ENCODE measurements around the gene ZFC3H1. TPM values are rescaled to one million over a fixed set of nuclear protein-coding genes. Genes with fewer than 3 reads are reported as not detected.

The ZFC3H1 gene
- total and polyA plus RNA-seq, 2 donors from 2014 or later = 11.2 to 42.4 TPM

DNA sequence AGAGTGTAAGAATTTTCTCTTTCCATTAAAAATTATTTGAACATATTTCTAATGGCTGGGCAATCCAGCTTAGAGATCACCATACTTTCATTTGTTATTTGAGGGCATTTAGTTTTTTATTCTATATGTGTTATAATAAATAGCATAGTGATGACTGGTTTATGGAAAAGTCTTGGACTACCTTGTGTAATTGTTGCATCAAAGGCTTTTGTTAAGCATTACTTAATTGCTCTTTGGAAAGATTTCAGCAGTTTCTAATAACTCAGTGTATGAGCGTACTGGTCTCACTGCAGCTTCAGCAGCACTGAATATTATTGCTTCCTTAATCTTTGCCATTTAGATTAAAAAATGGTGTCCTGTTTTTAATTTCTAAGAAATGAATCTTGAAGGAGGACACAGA lies 45.0 kb upstream of the ZFC3H1 start:
- Histone ChIP-seq H3K36me3 (ENCODE audit: control insufficient read depth in 2 of 3, insufficient read depth in 3 of 3, low read length in 3 of 3) (no peaks in the 10 kb centered on the region), H3K4me3 (ENCODE audit: low read length in 3 of 3) (no peak overlapping the region), H3K9ac (ENCODE audit: low read length in 3 of 3) (no peak overlapping the region), H3K27me3 (ENCODE audit: control insufficient read depth, insufficient read depth, low read length) (no peaks in the 10 kb centered on the region), H3K9me3 (ENCODE audit: control insufficient read depth in 2 of 3, insufficient read depth in 1 of 3, low read length in 3 of 3) (no peaks in the 10 kb centered on the region), H3K27ac (ENCODE audit: low read depth in 2 of 2, low read length in 2 of 2) (no peak overlapping the region), H3K4me1 (ENCODE audit: control insufficient read depth in 2 of 3, insufficient read depth in 2 of 3, low read depth in 1 of 3, low read length in 3 of 3) (peaks cover 0 to 7% (median 0%) of the 10 kb centered on the region in 3 donors)
- FAIRE-seq (no peak), DNase-seq (no peak)
- intact Hi-C loops (cut with DNase I) = no loop called here
- TF ChIP-seq, protein P1, sequence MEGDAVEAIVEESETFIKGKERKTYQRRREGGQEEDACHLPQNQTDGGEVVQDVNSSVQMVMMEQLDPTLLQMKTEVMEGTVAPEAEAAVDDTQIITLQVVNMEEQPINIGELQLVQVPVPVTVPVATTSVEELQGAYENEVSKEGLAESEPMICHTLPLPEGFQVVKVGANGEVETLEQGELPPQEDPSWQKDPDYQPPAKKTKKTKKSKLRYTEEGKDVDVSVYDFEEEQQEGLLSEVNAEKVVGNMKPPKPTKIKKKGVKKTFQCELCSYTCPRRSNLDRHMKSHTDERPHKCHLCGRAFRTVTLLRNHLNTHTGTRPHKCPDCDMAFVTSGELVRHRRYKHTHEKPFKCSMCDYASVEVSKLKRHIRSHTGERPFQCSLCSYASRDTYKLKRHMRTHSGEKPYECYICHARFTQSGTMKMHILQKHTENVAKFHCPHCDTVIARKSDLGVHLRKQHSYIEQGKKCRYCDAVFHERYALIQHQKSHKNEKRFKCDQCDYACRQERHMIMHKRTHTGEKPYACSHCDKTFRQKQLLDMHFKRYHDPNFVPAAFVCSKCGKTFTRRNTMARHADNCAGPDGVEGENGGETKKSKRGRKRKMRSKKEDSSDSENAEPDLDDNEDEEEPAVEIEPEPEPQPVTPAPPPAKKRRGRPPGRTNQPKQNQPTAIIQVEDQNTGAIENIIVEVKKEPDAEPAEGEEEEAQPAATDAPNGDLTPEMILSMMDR (IDR thresholded peaks at IDR 0.05; ENCODE audit: borderline replicate concordance, extremely low read depth, insufficient read depth) = no peak

DNA sequence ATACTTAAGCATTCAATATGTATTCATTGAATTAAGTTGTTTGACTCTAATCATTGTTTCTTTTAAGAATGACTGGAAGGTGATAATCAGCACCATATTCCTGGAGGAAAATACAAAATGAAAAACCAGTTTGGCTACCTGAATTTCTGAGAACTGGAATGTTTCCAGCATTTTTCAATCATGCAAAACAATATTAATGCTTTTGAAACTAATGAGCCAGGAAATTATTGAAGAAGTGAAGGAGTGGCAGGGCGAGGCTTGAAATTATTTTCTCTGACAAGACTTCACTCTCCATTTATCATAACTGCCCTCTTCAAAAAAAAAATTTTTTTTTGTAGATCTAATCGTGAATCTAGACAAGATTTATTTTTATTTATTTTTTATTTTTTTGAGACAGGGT lies 41.3 kb upstream of the ZFC3H1 start:
- Histone ChIP-seq H3K27me3 (ENCODE audit: control insufficient read depth, insufficient read depth, low read length) (no peaks in the 10 kb centered on the region), H3K9me3 (ENCODE audit: control insufficient read depth in 2 of 3, insufficient read depth in 1 of 3, low read length in 3 of 3) (no peaks in the 10 kb centered on the region), H3K4me1 (ENCODE audit: control insufficient read depth in 2 of 3, insufficient read depth in 2 of 3, low read depth in 1 of 3, low read length in 3 of 3) (no peaks in the 10 kb centered on the region), H3K27ac (ENCODE audit: low read depth in 2 of 2, low read length in 2 of 2) (no peak overlapping the region), H3K36me3 (ENCODE audit: control insufficient read depth in 2 of 3, insufficient read depth in 3 of 3, low read length in 3 of 3) (peaks cover 0 to 2% (median 0%) of the 10 kb centered on the region in 3 donors), H3K9ac (ENCODE audit: low read length in 3 of 3) (no peak overlapping the region), H3K4me3 (ENCODE audit: low read length in 3 of 3) (no peak overlapping the region)
- DNase-seq (peak in 2 of 5 donors; percentile 28 to 42), FAIRE-seq (no peak)
- intact Hi-C loops (cut with DNase I) = no loop called here
- TF ChIP-seq, protein P1 (IDR thresholded peaks at IDR 0.05; ENCODE audit: borderline replicate concordance, extremely low read depth, insufficient read depth) = no peak

DNA sequence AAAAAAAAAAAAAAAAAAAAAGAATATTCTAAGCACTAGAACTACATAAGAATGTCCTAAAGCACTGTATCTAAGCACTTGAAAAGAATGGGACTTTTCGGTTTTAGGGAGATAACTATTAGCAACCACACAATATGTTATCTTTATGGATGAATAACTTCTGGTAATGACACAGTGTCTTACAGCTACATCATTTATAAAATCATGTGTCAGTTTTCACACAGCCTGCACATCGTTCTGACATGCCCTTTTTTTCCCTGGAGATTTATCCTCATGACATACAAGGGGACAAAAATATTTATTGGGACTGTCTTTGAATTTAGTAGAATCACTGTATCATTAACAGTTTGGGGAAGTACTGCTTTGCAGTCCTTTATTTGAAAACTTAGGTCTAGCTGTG lies 39.6 kb upstream of the ZFC3H1 start:
- Histone ChIP-seq H3K4me3 (ENCODE audit: low read length in 3 of 3) (no peak overlapping the region), H3K4me1 (ENCODE audit: control insufficient read depth in 2 of 3, insufficient read depth in 2 of 3, low read depth in 1 of 3, low read length in 3 of 3) (no peaks in the 10 kb centered on the region)
- intact Hi-C loops (cut with DNase I) = no loop called here

More for the DNA sequence above, 39.6 kb upstream of the ZFC3H1 start:
- TF ChIP-seq, protein P1 (IDR thresholded peaks at IDR 0.05; ENCODE audit: borderline replicate concordance, extremely low read depth, insufficient read depth) = no peak
- H3K36me3 ChIP-seq (ENCODE audit: control insufficient read depth in 2 of 3, insufficient read depth in 3 of 3, low read length in 3 of 3) = peaks cover 0 to 7% (median 0%) of the 10 kb centered on the region in 3 donors
- no peaks in the 10 kb centered on the region for H3K27me3 ChIP-seq (ENCODE audit: control insufficient read depth, insufficient read depth, low read length)
- H3K9me3 ChIP-seq (ENCODE audit: control insufficient read depth in 2 of 3, insufficient read depth in 1 of 3, low read length in 3 of 3) = no peaks in the 10 kb centered on the region
- FAIRE-seq = no peak
- DNase-seq = no peak
- H3K27ac ChIP-seq (ENCODE audit: low read depth in 2 of 2, low read length in 2 of 2) = no peak overlapping the region
- H3K9ac ChIP-seq (ENCODE audit: low read length in 3 of 3) = no peak overlapping the region
